ENCODE results near the gene CELF2. TPM values are rescaled to one million over a fixed set of nuclear protein-coding genes. Genes with fewer than 3 reads are reported as not detected.

CELF2 gene
- total and polyA plus RNA-seq, 8 donors, result 58.0 to 107 (median 65.9) TPM

DNA sequence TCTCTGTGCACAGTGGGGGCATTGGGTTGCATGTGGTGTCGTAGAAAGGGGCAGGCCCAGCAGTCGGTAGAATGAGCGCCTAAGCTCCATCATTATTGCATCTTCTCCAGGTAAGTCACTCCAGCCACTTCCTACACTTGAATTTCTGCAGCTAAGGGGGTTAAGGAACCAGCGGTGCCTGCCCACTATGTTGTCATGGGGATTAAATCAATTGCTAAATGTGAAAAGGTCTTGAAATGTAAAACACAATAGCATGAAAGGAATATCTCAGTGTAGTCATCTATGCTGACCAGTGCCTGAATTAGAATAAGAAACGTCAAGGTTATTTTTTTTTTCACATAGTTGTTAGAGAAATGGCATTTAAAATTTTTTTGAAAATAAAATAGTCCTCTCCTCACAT is 15.2 kb upstream of the CELF2 start:
- no peak overlapping the region for H3K4me3 ChIP-seq

DNA sequence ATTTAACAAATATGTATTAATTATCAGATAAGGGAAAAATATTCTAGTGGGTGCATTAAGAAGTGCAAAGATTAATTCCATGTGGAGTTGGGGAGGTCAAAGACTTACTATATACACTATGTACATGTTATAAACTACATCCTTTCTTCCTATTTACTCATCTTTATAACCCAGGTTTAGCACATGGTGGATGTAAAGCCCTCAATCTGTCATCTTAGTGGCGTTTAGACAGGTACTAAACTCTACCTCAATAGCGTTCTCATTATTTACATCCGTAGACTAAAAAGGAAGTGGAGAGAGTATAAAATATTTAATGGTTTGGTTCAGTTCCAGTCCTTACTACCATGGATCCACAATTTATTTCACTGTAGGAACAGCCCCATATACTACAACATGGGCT is 14.8 kb upstream of the CELF2 start:
- TF ChIP-seq, protein P1, sequence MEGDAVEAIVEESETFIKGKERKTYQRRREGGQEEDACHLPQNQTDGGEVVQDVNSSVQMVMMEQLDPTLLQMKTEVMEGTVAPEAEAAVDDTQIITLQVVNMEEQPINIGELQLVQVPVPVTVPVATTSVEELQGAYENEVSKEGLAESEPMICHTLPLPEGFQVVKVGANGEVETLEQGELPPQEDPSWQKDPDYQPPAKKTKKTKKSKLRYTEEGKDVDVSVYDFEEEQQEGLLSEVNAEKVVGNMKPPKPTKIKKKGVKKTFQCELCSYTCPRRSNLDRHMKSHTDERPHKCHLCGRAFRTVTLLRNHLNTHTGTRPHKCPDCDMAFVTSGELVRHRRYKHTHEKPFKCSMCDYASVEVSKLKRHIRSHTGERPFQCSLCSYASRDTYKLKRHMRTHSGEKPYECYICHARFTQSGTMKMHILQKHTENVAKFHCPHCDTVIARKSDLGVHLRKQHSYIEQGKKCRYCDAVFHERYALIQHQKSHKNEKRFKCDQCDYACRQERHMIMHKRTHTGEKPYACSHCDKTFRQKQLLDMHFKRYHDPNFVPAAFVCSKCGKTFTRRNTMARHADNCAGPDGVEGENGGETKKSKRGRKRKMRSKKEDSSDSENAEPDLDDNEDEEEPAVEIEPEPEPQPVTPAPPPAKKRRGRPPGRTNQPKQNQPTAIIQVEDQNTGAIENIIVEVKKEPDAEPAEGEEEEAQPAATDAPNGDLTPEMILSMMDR (IDR thresholded peaks at IDR 0.05), result no peak
- Histone ChIP-seq H3K4me3 (no peak overlapping the region), H3K4me1 (no peaks in the 10 kb centered on the region), H3K27me3 (peaks cover 0 to 5% of the 10 kb centered on the region in 2 donors), H3K36me3 (no peaks in the 10 kb centered on the region), H3K27ac (no peak overlapping the region), H3K9me3 (no peaks in the 10 kb centered on the region)
- DNase-seq, result no peak
- ATAC-seq, result no peak
- intact Hi-C loops (cut with DNase I), result no loop called here

More for the DNA sequence above, 15.2 kb upstream of the CELF2 start:
- Histone ChIP-seq H3K27ac (no peak overlapping the region), H3K27me3 (peaks cover 0 to under 1% of the 10 kb centered on the region in 2 donors), H3K36me3 (no peaks in the 10 kb centered on the region), H3K4me1 (no peaks in the 10 kb centered on the region), H3K9me3 (no peaks in the 10 kb centered on the region)
- DNase-seq (no peak), ATAC-seq (no peak)
- TF ChIP-seq, protein P1 (IDR thresholded peaks at IDR 0.05), result no peak
- intact Hi-C loops (cut with DNase I), result no loop called here

DNA sequence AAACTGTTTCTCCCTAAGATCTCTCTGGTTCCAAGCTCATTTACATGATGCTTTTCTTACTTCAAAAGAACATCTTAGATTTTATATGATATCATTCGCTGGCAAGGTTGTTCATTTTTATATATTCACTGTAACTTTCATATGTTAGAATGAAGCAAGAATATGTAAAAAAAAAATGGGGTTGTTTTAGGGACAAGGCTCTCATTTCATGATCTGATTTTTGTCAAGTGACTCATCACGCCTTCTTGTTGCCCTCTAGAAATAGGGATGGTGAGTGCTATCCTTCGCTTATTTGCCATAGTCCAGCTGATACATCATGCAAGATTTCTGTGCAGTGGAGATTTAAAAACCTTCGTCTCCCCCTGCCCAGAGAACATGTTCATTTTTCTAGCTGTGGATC is 14.0 kb upstream of the CELF2 start:
- ATAC-seq, result no peak

DNA sequence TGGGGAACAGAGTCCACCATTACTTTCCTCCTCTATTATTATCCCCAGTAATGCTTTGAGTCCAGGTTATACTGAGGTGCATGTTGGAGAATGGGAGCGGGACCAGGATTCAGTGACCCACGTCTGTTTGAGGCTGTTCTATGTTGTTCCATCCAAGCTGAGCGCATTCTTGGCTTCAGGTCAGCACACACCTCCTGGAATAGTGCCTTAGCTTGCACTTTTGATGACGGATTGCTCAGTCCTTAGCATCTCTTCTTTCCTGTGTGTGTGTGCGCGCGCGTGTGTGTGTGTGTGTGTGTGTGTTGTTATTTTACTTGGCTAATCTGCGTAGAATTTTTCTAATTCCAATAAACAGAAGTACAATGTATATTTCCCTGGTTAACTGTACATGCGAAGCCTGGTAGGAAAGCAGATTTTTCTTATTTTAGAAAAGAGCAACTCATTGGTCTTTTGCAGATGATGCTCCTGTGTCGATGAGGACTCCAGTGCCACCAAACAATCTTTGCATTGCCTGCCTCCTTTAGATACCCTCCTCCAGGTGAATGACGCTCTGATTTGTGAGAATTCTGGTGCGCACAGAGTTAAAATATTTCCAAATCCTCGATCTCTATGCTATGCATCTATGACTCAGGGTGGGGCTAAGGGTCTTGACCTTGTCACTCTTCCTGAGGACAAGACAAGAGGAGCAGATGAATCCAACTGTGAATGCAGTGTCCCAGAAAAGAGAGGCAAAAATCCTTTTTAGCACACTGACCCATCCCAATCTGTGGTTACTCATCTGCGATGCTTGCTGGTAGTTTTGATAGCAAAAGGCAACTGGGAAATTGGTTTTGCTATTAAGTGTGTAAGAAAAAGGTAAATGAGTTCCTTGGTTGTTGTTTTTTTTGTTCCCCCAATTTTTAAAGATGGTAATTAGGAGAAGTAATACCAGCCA is 13.3 kb upstream of the CELF2 start:
- Histone ChIP-seq H3K27ac (no peak overlapping the region), H3K4me1 (no peaks in the 10 kb centered on the region), H3K36me3 (no peaks in the 10 kb centered on the region), H3K9me3 (no peaks in the 10 kb centered on the region), H3K4me3 (no peak overlapping the region), H3K27me3 (peaks cover 0 to 9% of the 10 kb centered on the region in 2 donors)
- TF ChIP-seq, protein P1 (IDR thresholded peaks at IDR 0.05), result no peak
- ATAC-seq (no peak), DNase-seq (no peak)
- intact Hi-C loops (cut with DNase I), result no loop called here

More for the DNA sequence above, 14.0 kb upstream of the CELF2 start:
- no peak for DNase-seq
- H3K27me3 ChIP-seq, result peaks cover 0 to 9% of the 10 kb centered on the region in 2 donors
- no peaks in the 10 kb centered on the region for H3K4me1 ChIP-seq
- no peak overlapping the region for H3K27ac ChIP-seq
- intact Hi-C loops (cut with DNase I), result no loop called here
- TF ChIP-seq, protein P1 (IDR thresholded peaks at IDR 0.05), result no peak
- H3K9me3 ChIP-seq, result no peaks in the 10 kb centered on the region
- no peak overlapping the region for H3K4me3 ChIP-seq
- H3K36me3 ChIP-seq, result no peaks in the 10 kb centered on the region

DNA sequence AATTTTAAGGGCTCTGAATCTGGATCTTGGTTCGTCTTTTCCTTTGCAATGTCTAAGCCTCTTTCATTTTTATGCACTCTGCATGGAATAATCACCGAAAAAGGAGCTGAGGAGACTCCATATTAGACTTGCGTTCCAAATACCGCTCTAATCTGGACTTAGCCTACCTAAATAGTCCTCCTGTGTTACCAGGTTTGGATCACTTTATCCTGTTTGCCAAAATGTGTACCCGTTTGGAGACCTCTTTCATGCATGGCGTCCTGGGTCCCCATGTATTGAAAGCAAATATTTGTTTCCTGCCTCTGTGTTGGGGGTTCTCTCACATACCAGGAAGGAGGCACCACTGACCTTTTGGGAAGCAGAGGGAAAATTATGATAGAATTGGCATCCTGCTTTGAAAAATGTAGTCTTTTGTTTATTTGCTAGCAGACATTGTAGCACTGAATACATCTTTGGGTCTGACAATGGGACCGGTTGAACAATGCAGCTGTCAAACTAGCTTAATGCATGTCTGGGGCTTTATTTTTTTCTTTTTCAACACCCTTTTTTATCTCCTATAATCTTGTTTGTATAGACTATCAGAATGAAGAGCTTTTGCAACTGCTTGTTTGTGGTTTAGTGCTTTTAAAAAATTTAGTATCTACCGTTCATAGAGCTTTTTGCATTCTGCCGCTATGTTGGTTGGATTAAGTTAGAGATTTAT is 11.8 kb upstream of the CELF2 start:
- TF ChIP-seq, protein P1 (IDR thresholded peaks at IDR 0.05), result no peak
- ATAC-seq (peak; percentile 49), DNase-seq (no peak)
- no peaks in the 10 kb centered on the region for H3K9me3 ChIP-seq
- intact Hi-C loops (cut with DNase I), result no loop called here
- H3K27ac ChIP-seq, result peak overlapping the region; percentile 13 to 37
- H3K4me3 ChIP-seq, result peak overlapping the region; percentile 13 to 27
- no peaks in the 10 kb centered on the region for H3K4me1 ChIP-seq
- peaks cover 0 to 9% of the 10 kb centered on the region in 2 donors for H3K27me3 ChIP-seq
- H3K36me3 ChIP-seq, result no peaks in the 10 kb centered on the region

Data from left lung (tissue), 10 donors.